Heart right ventricle (tissue), 16 donors: ENCODE data around the gene CAPN15. TPM values are rescaled to one million over a fixed set of nuclear protein-coding genes. Genes with fewer than 3 reads are reported as not detected.

ENCODE experiments used
- ATAC-seq, 8 donors: fragments of 200-7000 bp; cut with Tn5 transposase; one replicate each; pipeline ENCODE4 v1.9.1; 2020; ENCODE audit warnings: mild to moderate bottlenecking in 8 of 8, moderate library complexity in 8 of 8, moderate number of reproducible peaks in 1 of 8
- DNase-seq, 2 donors: peaks; one replicate each; pipeline ENCODE4 v3.0.0-alpha.2; 2020
- H3K27ac ChIP-seq, 10 donors: fragments of 200-600 bp; sonication (generic) in 2 of 10; one replicate each; pipeline versions ENCODE4 v1.5.0 to v1.8.0; 2020 to 2022; ENCODE audit warnings: mild to moderate bottlenecking in 3 of 10
- H3K27me3 ChIP-seq, 7 donors: fragments of 200-600 bp; one replicate each; pipeline ENCODE4 v1.8.0; 2021 to 2022; ENCODE audit warnings: mild to moderate bottlenecking in 2 of 7
- H3K36me3 ChIP-seq, 9 donors: fragments of 200-600 bp; sonication (generic) in 1 of 9; one replicate each; pipeline versions ENCODE4 v1.5.0 to v1.8.0; 2020 to 2022; ENCODE audit warnings: mild to moderate bottlenecking in 2 of 9
- H3K4me1 ChIP-seq, 9 donors: fragments of 200-600 bp; sonication (generic) in 1 of 9; one replicate each; pipeline versions ENCODE4 v1.5.0 to v1.8.0; 2020 to 2022; ENCODE audit warnings: mild to moderate bottlenecking in 4 of 9
- H3K4me3 ChIP-seq, 10 donors: fragments of 200-600 bp; sonication (generic) in 2 of 10; one replicate each; pipeline versions ENCODE4 v1.5.0 to v1.8.0; 2020 to 2022; ENCODE audit warnings: mild to moderate bottlenecking in 7 of 10, moderate library complexity in 2 of 10
- H3K9me3 ChIP-seq, 11 donors: fragments of 200-600 bp in 10 of 11; sonication (generic) in 2 of 11; one replicate each; pipeline versions ENCODE4 v1.5.0 to v1.8.0; 2013 to 2022; ENCODE audit warnings: mild to moderate bottlenecking in 2 of 11, control low read depth in 1 of 11, moderate library complexity in 1 of 11
- WGBS, 2 donors: extraction: QIAGEN DNeasy Blood & Tissue Kit; methylation state at CpG; one replicate each; pipeline ENCODE4 v1.1.7; 2013; ENCODE audit warnings: inconsistent platforms in 1 of 2; 5-methylcytosine and 5-hydroxymethylcytosine counted together
- intact Hi-C, 10 donors: fragments of 100-400 bp; cut with DNase I; formaldehyde crosslinking; loops; one replicate each; pipeline versions ENCODE4 v1.11.1 to v1.14.2; 2022
- polyA plus RNA-seq, 2 donors: library from polyadenylated mRNA; stranded (reverse); fragments of 200-250 nt; gene quantifications; one replicate each; pipeline ENCODE4 v1.2.3, GENCODE V29; 2013
- total RNA-seq, 10 donors: library from RNA; stranded (reverse); fragmentation: NEBNext Ultra II Directional in 3 of 10; extraction: Animal tissue kit (Norgen Biotek cat#: 25700) in 3 of 10; gene quantifications; one replicate each; pipeline versions ENCODE4 v1.2.1 to v1.2.4, GENCODE V29; 2021 to 2023
- TF ChIP-seq, protein P1 (sequence below), 9 donors: fragments of 200-600 bp; sonication (generic) in 2 of 9; IDR thresholded peaks; one replicate each; pipeline versions ENCODE4 v1.5.0 to v1.8.0; 2021 to 2022; ENCODE audit warnings: antibody characterized with exemption in 9 of 9, mild to moderate bottlenecking in 5 of 9, moderate library complexity in 1 of 9
- donor health status: Arrhythmogenic right ventricular cardiomyopathy.
- donor health status: ischemic (EF 13 %, LVEDD 7.1; RV severe dilation, severe dysfunction).
- donor health status: healthy with polysubstance abuse.
- donor health status: DM: no; HTN: yes; CAD: no.
- donor health status: DM: no; HTN: no; CAD: no.
- donor health status: ischemic (EF 25% LVEDD 6.9; RV normal size, moderate dysfunction).
- donor health status: ischemic (EF 25% LVEDD 5.7; RV mildly dilated, moderate dysfunction).
- donor health status: healthy.
- donor health status: DM: yes; HTN: yes; CAD: no.
- donor health status: Ischemic cardiomyopathy.
- donor health status: ischemic (EF 35%, LVEDD 5.7; RV mildly dilated, moderate dysfunction).
- donor health status: nonischemic (EF 11% LVEDD 7.7; RV severe dilation, severe dysfunction).
- donor health status: DM: yes; HTN: yes; CAD: no.
- donor health status: PGD.
- donor health status: ischemic (EF 29% LVEDD 5.4; RV normal size, mild dysfunction).
- donor health status: nonischemic (EF 23%, LVEDD 6.1; RV moderate dilation, normal function).

The CAPN15 gene
- total and polyA plus RNA-seq, 12 donors, result 11.1 to 39.5 (median 16.0) TPM

DNA sequence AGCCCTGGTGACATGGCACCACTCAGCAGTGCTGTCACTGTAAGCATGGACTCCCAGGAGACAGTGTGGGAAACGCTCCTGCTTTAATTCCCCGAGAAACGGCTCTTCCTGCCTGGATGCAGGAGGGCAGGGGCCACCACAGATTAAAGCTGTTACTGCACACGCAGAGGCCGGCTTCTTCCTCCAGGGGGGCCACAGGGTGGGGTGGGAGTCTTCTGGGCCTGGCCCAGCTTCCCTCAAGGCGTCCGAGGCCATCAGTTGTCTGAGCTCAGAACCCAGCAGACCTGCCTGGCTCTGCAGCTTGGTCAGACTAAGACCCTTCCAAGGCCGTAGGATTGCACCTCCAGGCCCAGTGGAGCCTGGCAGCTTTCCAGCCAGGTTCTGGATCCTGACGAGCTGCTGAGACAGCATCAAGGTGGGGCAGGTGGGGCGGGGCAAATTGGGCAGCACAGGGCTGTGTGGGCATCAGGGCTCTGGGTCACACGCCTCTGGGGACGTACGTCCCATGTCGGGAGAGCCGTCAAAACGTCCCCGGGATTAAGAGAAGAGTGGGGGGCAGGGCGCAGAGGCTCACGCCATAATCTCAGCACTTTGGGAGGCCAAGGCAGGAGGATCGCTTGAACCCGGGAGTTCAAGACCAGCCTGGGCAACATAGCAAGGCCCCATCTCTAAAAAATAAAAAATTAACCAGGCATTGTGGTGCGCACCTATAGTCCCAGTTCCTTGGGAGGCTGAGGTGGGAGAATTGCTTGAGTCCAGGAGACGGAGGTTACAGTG lies 5.0 kb upstream of the CAPN15 start:
- DNase-seq (peak in 1 of 2 donors; percentile 16), ATAC-seq (no peak)
- Histone ChIP-seq H3K4me3 (no peak overlapping the region), H3K9me3 (no peaks in the 10 kb centered on the region), H3K27ac (no peak overlapping the region), H3K4me1 (peaks cover 6 to 25% (median 18%) of the 10 kb centered on the region in 9 donors), H3K27me3 (no peaks in the 10 kb centered on the region), H3K36me3 (peaks cover 0 to 38% (median 11%) of the 10 kb centered on the region in 9 donors)
- intact Hi-C loops, result no loop called here
- TF ChIP-seq, protein P1, sequence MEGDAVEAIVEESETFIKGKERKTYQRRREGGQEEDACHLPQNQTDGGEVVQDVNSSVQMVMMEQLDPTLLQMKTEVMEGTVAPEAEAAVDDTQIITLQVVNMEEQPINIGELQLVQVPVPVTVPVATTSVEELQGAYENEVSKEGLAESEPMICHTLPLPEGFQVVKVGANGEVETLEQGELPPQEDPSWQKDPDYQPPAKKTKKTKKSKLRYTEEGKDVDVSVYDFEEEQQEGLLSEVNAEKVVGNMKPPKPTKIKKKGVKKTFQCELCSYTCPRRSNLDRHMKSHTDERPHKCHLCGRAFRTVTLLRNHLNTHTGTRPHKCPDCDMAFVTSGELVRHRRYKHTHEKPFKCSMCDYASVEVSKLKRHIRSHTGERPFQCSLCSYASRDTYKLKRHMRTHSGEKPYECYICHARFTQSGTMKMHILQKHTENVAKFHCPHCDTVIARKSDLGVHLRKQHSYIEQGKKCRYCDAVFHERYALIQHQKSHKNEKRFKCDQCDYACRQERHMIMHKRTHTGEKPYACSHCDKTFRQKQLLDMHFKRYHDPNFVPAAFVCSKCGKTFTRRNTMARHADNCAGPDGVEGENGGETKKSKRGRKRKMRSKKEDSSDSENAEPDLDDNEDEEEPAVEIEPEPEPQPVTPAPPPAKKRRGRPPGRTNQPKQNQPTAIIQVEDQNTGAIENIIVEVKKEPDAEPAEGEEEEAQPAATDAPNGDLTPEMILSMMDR (IDR thresholded peaks at IDR 0.05), result no peak
- 72 to 74% methylated on average over 23 of the region's 23 CpGs for WGBS, 2 donors

GRCh38 chr16:523097-523741 lies 4.3 kb upstream of the CAPN15 start:
- 92 to 93% methylated on average over 22 of the region's 22 CpGs for WGBS, 2 donors
- TF ChIP-seq, protein P1 (IDR thresholded peaks at IDR 0.05), result no peak
- intact Hi-C loops, result no loop called here

DNA sequence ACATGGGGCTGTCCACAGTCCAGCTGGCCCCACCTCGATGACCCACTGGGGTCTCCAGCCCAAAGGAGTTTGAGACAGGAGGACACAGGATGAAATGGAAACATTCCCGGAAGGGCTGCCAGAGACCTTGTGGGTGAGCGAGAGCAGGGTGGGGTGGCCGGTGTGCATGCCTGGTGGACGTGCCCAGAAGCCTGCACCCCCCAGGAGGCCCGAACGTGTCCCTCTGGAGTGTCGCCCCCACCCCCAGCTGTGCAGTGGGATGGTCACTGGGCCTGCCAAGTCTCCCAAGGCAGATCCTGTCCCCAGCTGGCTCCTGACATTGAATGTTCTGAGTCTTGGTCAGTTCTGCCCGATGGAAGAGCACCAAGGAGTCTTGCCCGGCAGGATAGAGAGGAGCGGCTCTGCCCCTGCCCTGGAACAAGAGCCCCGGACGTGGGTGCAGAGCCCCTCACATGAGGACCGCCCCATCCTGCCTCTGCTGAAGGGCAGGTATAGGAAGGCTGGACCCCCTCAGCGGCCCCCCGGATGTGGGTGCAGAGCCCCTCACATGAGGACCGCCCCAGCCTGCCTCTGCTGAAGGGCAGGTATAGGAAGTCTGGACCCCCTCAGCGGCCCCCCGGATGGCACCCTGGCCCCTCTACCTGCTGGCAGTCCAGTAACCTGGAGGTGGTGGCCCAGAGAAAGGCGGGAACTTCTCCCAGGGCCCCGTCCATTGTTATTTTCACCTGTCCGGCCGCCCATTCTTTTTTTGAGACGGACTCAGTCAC lies 3.1 kb upstream of the CAPN15 start:
- TF ChIP-seq, protein P1 (IDR thresholded peaks at IDR 0.05), result no peak
- 75 to 79% methylated on average over 24 of the region's 24 CpGs for WGBS, 2 donors
- DNase-seq, result no peak
- H3K27me3 ChIP-seq, result no peaks in the 10 kb centered on the region
- H3K36me3 ChIP-seq, result peaks cover 0 to 23% (median 4%) of the 10 kb centered on the region in 9 donors
- intact Hi-C loops, result loop anchor here in 2 of 10 donors (5.0 kb wide), 2 partner anchors 43 to 97 kb away; partner anchors contain the start of genes NHLRC4 (in 1 of the 2), PIGQ (in 1 of the 2) and RAB11FIP3 (in 1 of the 2)
- H3K9me3 ChIP-seq, result no peaks in the 10 kb centered on the region
- H3K4me1 ChIP-seq, result peaks cover 11 to 37% (median 31%) of the 10 kb centered on the region in 9 donors
- no peak for ATAC-seq
- H3K4me3 ChIP-seq, result no peak overlapping the region
- no peak overlapping the region for H3K27ac ChIP-seq

More at GRCh38 chr16:523097-523741, 4.3 kb upstream of the CAPN15 start:
- no peak overlapping the region for H3K4me3 ChIP-seq
- DNase-seq (peak in 1 of 2 donors; percentile 13), ATAC-seq (no peak)
- no peaks in the 10 kb centered on the region for H3K27me3 ChIP-seq
- H3K9me3 ChIP-seq, result no peaks in the 10 kb centered on the region
- H3K4me1 ChIP-seq, result peaks cover 6 to 25% (median 19%) of the 10 kb centered on the region in 9 donors
- no peak overlapping the region for H3K27ac ChIP-seq
- peaks cover 0 to 32% (median 11%) of the 10 kb centered on the region in 9 donors for H3K36me3 ChIP-seq

DNA sequence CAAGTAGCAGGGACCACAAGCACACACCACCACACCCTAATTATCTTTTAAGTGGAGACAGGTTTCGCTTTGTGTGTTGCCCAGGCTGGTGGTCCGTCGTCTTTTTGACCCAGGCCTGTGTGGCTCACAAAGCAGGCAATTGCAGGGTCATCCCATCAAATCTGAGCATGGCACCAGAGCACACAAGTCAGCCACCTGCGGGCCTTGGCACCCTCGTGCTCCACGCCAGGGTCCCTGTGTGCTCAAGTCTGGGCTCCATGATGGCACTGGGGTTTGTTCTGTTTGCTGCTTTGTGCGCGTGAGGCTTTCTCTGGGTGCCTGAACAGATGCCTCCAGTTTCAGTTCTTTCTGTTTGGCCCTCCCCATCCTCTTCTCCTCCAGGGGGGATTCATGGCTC lies 2.4 kb upstream of the CAPN15 start:
- Histone ChIP-seq H3K27me3 (no peaks in the 10 kb centered on the region), H3K36me3 (peaks cover 0 to 18% (median 0%) of the 10 kb centered on the region in 9 donors), H3K4me3 (no peak overlapping the region), H3K9me3 (no peaks in the 10 kb centered on the region), H3K27ac (peak overlapping the region in 1 of 10 donors; percentile 20), H3K4me1 (peaks cover 17 to 43% (median 38%) of the 10 kb centered on the region in 9 donors)
- ATAC-seq, result no peak
- no peak for DNase-seq
- TF ChIP-seq, protein P1 (IDR thresholded peaks at IDR 0.05), result no peak
- 92 to 96% methylated on average over 8 of the region's 8 CpGs for WGBS, 2 donors
- intact Hi-C loops, result loop anchor here in 2 of 10 donors (5.0 kb wide), 2 partner anchors 42 to 98 kb away; partner anchors contain the start of genes NHLRC4 (in 1 of the 2), PIGQ (in 1 of the 2) and RAB11FIP3 (in 1 of the 2)
